HEK293 (cell line): ENCODE measurements around the gene SLC12A4.
"Not testable (repeated sequence)": the region's sequence is repeated elsewhere in the genome, so short reads cannot be mapped to it uniquely, and the experiment has no call there.

Source experiments
- CTCF ChIA-PET: fragments of 350-600 bp; formaldehyde crosslinking; extraction: SDS; loops from one replicate; lab custom pipeline; 2021; ENCODE audit warnings: antibody characterized with exemption; lab: Yijun Ruan, JAX
- POLR2A ChIA-PET: fragments of 300-600 bp; formaldehyde crosslinking; extraction: SDS; loops from one replicate; lab custom pipeline; 2020; ENCODE audit warnings: antibody characterized with exemption, inconsistent platforms; lab: Yijun Ruan, JAX
- H3K27ac ChIP-seq: fragments of 200-500 bp; sonication (Bioruptor generic); 2 replicates; pipeline ENCODE4 v1.5.1; 2014; ENCODE audit warnings: low read depth, low read length, control low read depth, inconsistent platforms; ENCODE audit errors: extremely low read depth
- H3K36me3 ChIP-seq, 2 experiments: fragments of 200-500 bp in 1 of 2; sonication (Bioruptor generic) in 1 of 2; 1 replicate in 1 of 2; 2 replicates in 1 of 2; pipeline ENCODE4 v1.5.1; 2014 to 2017; ENCODE audit warnings: inconsistent platforms in 2 of 2, low read length in 2 of 2; ENCODE audit not compliant: control insufficient read depth in 2 of 2, insufficient read depth in 1 of 2
- H3K4me1 ChIP-seq: fragments of 200-500 bp; sonication (Bioruptor generic); 2 replicates; pipeline ENCODE4 v1.5.1; 2014; ENCODE audit warnings: mild to moderate bottlenecking, low read length, inconsistent platforms; ENCODE audit not compliant: control insufficient read depth, insufficient read depth
- H3K4me3 ChIP-seq: 2 replicates; pipeline ENCODE4 v1.5.1; 2011; ENCODE audit warnings: low read depth, mild to moderate bottlenecking, control low read depth, low read length, moderate library complexity
- H3K9me3 ChIP-seq: fragments of 200-500 bp; sonication (Bioruptor generic); 2 replicates; pipeline ENCODE4 v1.5.1; 2014; ENCODE audit warnings: low read depth, low read length, inconsistent platforms; ENCODE audit not compliant: control insufficient read depth, insufficient read depth
- CTCF ChIP-seq: fragments of 450-650 bp; formaldehyde crosslinking; IDR thresholded peaks from 2 replicates; pipeline ENCODE4 v1.5.1; 2016; ENCODE audit warnings: missing biosample characterization, missing genetic modification characterization
- EGR2 ChIP-seq: fragments of 450-650 bp; formaldehyde crosslinking; IDR thresholded peaks from 2 replicates; pipeline ENCODE4 v1.5.1; 2016; ENCODE audit warnings: low read depth, missing biosample characterization, missing genetic modification characterization
- ELK4 ChIP-seq: IDR thresholded peaks from 2 replicates; pipeline ENCODE4 v1.6.1; 2011; ENCODE audit warnings: mild to moderate bottlenecking, low read depth, low read length, borderline replicate concordance
- GLIS1 ChIP-seq: fragments of 450-650 bp; formaldehyde crosslinking; IDR thresholded peaks from 2 replicates; pipeline ENCODE4 v1.5.1; 2016; ENCODE audit warnings: missing biosample characterization, missing genetic modification characterization
- HOXD13 ChIP-seq: sonication (generic); formaldehyde crosslinking; IDR thresholded peaks from 2 replicates; pipeline ENCODE4 v1.8.0; 2022; ENCODE audit warnings: missing genetic modification reagents, borderline replicate concordance
- IKZF3 ChIP-seq: fragments of 450-650 bp; IDR thresholded peaks from 2 replicates; pipeline ENCODE4 v1.5.0; 2018; ENCODE audit warnings: missing biosample characterization, mild to moderate bottlenecking, missing genetic modification characterization, moderate library complexity
- KLF7 ChIP-seq: fragments of 450-650 bp; formaldehyde crosslinking; IDR thresholded peaks from 2 replicates; pipeline ENCODE4 v1.5.1; 2016; ENCODE audit warnings: missing biosample characterization, missing genetic modification characterization, borderline replicate concordance
- PATZ1 ChIP-seq: fragments of 450-650 bp; formaldehyde crosslinking; IDR thresholded peaks from 2 replicates; pipeline ENCODE4 v1.5.1; 2016; ENCODE audit warnings: missing biosample characterization, missing genetic modification characterization
- ZBTB17 ChIP-seq: fragments of 450-650 bp; formaldehyde crosslinking; IDR thresholded peaks from 2 replicates; pipeline ENCODE4 v1.5.1; 2016; ENCODE audit warnings: missing biosample characterization, missing genetic modification characterization
- ZBTB26 ChIP-seq: fragments of 450-650 bp; formaldehyde crosslinking; optimal IDR thresholded peaks from 2 replicates; pipeline ENCODE3; 2016; ENCODE audit warnings: missing biosample characterization, mild to moderate bottlenecking, missing genetic modification characterization
- ZFHX2 ChIP-seq: fragments of 450-650 bp; formaldehyde crosslinking; conservative IDR thresholded peaks from 2 replicates; pipeline ENCODE4 v1.5.1; 2016; ENCODE audit warnings: missing biosample characterization, missing genetic modification characterization
- ZNF121 ChIP-seq: fragments of 450-650 bp; formaldehyde crosslinking; IDR thresholded peaks from 2 replicates; pipeline ENCODE4 v1.5.1; 2016; ENCODE audit warnings: missing biosample characterization, missing genetic modification characterization
- ZNF133 ChIP-seq: fragments of 450-650 bp; formaldehyde crosslinking; IDR thresholded peaks from 2 replicates; pipeline ENCODE4 v1.5.1; 2016; ENCODE audit warnings: missing biosample characterization, missing genetic modification characterization
- ZNF146 ChIP-seq: fragments of 450-650 bp; formaldehyde crosslinking; IDR thresholded peaks from 2 replicates; pipeline ENCODE4 v1.5.1; 2016; ENCODE audit warnings: missing biosample characterization, missing genetic modification characterization
- ZNF37A ChIP-seq: fragments of 450-650 bp; IDR thresholded peaks from 2 replicates; pipeline ENCODE4 v1.5.1; 2018; ENCODE audit warnings: missing biosample characterization, missing genetic modification characterization
- ZNF488 ChIP-seq: fragments of 450-650 bp; formaldehyde crosslinking; IDR thresholded peaks from 2 replicates; pipeline ENCODE4 v1.5.1; 2016; ENCODE audit warnings: missing biosample characterization, missing genetic modification characterization
- ZNF654 ChIP-seq: fragments of 450-650 bp; formaldehyde crosslinking; IDR thresholded peaks from 2 replicates; pipeline ENCODE4 v1.5.1; 2016; ENCODE audit warnings: low read depth, missing biosample characterization, missing genetic modification characterization
- ZNF670 ChIP-seq: fragments of 450-650 bp; formaldehyde crosslinking; IDR thresholded peaks from 2 replicates; pipeline ENCODE4 v1.5.1; 2016; ENCODE audit warnings: missing biosample characterization, missing genetic modification characterization, low read depth
- ZNF692 ChIP-seq: fragments of 450-650 bp; formaldehyde crosslinking; IDR thresholded peaks from 2 replicates; pipeline ENCODE4 v1.5.1; 2016; ENCODE audit warnings: missing biosample characterization, missing genetic modification characterization
- ZSCAN30 ChIP-seq: fragments of 450-650 bp; IDR thresholded peaks from 2 replicates; pipeline ENCODE4 v1.5.1; 2018; ENCODE audit warnings: missing biosample characterization, mild to moderate bottlenecking, missing genetic modification characterization, moderate library complexity
- ZXDB ChIP-seq: fragments of 450-650 bp; formaldehyde crosslinking; IDR thresholded peaks from 2 replicates; pipeline ENCODE4 v1.5.1; 2016; ENCODE audit warnings: missing biosample characterization, missing genetic modification characterization

The SLC12A4 gene

GRCh38 chr16:67995423-67995822 lies 27.0 kb upstream of the SLC12A4 start:
- no peaks in the 10 kb centered on the region for H3K4me1 ChIP-seq

GRCh38 chr16:67994040-67994408 lies 25.6 kb upstream of the SLC12A4 start:
- H3K4me1 ChIP-seq, H3K27ac ChIP-seq, H3K36me3 ChIP-seq, H3K4me3 ChIP-seq, H3K9me3 ChIP-seq: not testable (repeated sequence)
- POLR2A ChIA-PET: interaction anchor here (0.6 kb wide), 1 partner anchor 29 kb away, joined by 3 read pairs; the partner anchor contains the start of genes DDX28 and DUS2
- CTCF ChIA-PET: interaction anchor here (0.6 to 1.2 kb wide), 15 partner anchors 9 to 227 kb away, joined by 3 to 6 read pairs (median 4); partner anchors contain the start of genes DDX28, DPEP2NB and DUS2

More at GRCh38 chr16:67995423-67995822, 27.0 kb upstream of the SLC12A4 start:
- H3K4me3 ChIP-seq: no peak overlapping the region
- ChIA-PET CTCF (interaction anchor here (0.6 to 1.3 kb wide), 3 partner anchors 46 to 178 kb away, joined by 4 to 6 read pairs (median 4); no protein-coding TSS in a partner anchor), POLR2A (no interaction called here)
- no peaks in the 10 kb centered on the region for H3K9me3 ChIP-seq
- H3K36me3 ChIP-seq: no peaks in the 10 kb centered on the region
- no peak overlapping the region for H3K27ac ChIP-seq
- TF ChIP-seq ZNF488 (no peak), CTCF (no peak), ZNF670 (tag by site-specific recombination) (no peak), KLF7 (tag by site-specific recombination) (no peak), PATZ1 (tag by site-specific recombination) (no peak), ZNF121 (tag by site-specific recombination) (no peak), ZNF37A (no peak), ELK4 (no peak)

GRCh38 chr16:67993207-67994039 lies 25.0 kb upstream of the SLC12A4 start:
- ChIA-PET CTCF (interaction anchor here (0.6 to 1.2 kb wide), 16 partner anchors 10 to 227 kb away, joined by 3 to 12 read pairs (median 4); partner anchors contain the start of genes DDX28, DPEP2NB and DUS2), POLR2A (interaction anchor here (0.6 kb wide), 1 partner anchor 30 kb away, joined by 3 read pairs; the partner anchor contains the start of genes DDX28 and DUS2)
- Histone ChIP-seq H3K27ac (no peak overlapping the region), H3K4me3 (no peak overlapping the region), H3K9me3 (no peaks in the 10 kb centered on the region), H3K36me3 (no peaks in the 10 kb centered on the region), H3K4me1 (no peaks in the 10 kb centered on the region)
- TF ChIP-seq ZNF146 (tag by site-specific recombination) (no peak), ZNF654 (tag by site-specific recombination) (peak; percentile 30; the same call in 1 of the 2 replicates), EGR2 (tag by site-specific recombination) (peak; percentile 63), HOXD13 (CRISPR knock-in tag) (no peak), ZSCAN30 (peak; percentile 35; the same call in 1 of the 2 replicates), GLIS1 (tag by site-specific recombination) (peak; percentile 89), ZXDB (tag by site-specific recombination) (peak; percentile 67; the same call in 1 of the 2 replicates), ZNF692 (peak; percentile 60), ZNF133 (tag by site-specific recombination) (no peak), IKZF3 (tag by site-specific recombination) (no peak), ZBTB26 (tag by site-specific recombination) (peak; percentile 55), ZBTB17 (tag by site-specific recombination) (0 out of 2 replicates have a peak, but pooled peaks have one; percentile 32), ZFHX2 (peak; percentile 54)
